KMS-11 (cell line): ENCODE measurements around the gene CPNE5.

ENCODE experiments used
- H2AFZ ChIP-seq: fragments of 200-600 bp; sonication (generic); 2 replicates; pipeline ENCODE4 v1.6.1; 2016; ENCODE audit warnings: antibody characterized with exemption, mixed run types, low read depth
- H3K27ac ChIP-seq: fragments of 200-600 bp; sonication (generic); 2 replicates; pipeline ENCODE4 v1.6.1; 2016; ENCODE audit warnings: mild to moderate bottlenecking, mixed run types
- H3K27me3 ChIP-seq: fragments of 200-600 bp; sonication (generic); 2 replicates; pipeline ENCODE4 v1.6.1; 2017; ENCODE audit warnings: mild to moderate bottlenecking, low read depth, mixed run types, moderate library complexity; ENCODE audit not compliant: insufficient read depth
- H3K36me3 ChIP-seq: fragments of 200-600 bp; sonication (generic); 2 replicates; pipeline ENCODE4 v1.6.1; 2017; ENCODE audit warnings: mild to moderate bottlenecking, mixed run types; ENCODE audit not compliant: insufficient read depth
- H3K4me1 ChIP-seq: fragments of 200-600 bp; sonication (generic); 2 replicates; pipeline ENCODE4 v1.6.1; 2016; ENCODE audit warnings: mild to moderate bottlenecking, low read depth, mixed run types; ENCODE audit not compliant: poor library complexity, severe bottlenecking
- H3K4me2 ChIP-seq: fragments of 200-600 bp; sonication (generic); 2 replicates; pipeline ENCODE4 v1.7.0; 2016; ENCODE audit warnings: mild to moderate bottlenecking, mixed run types
- H3K4me3 ChIP-seq: fragments of 200-600 bp; sonication (generic); IDR thresholded peaks from 2 replicates; pipeline ENCODE4 v1.6.1; 2017; ENCODE audit warnings: low read depth, low read length, mixed read lengths; ENCODE audit not compliant: insufficient read depth
- H3K79me2 ChIP-seq: fragments of 200-600 bp; sonication (generic); 2 replicates; pipeline ENCODE4 v1.6.1; 2016; ENCODE audit warnings: low read depth, mixed run types; ENCODE audit not compliant: insufficient read depth
- H3K9ac ChIP-seq: fragments of 200-600 bp; sonication (generic); 2 replicates; pipeline ENCODE4 v1.6.1; 2016; ENCODE audit warnings: mild to moderate bottlenecking, mixed run types
- H4K20me1 ChIP-seq: fragments of 200-600 bp; sonication (generic); 2 replicates; pipeline ENCODE4 v1.6.1; 2016; ENCODE audit warnings: mild to moderate bottlenecking, mixed run types; ENCODE audit not compliant: insufficient read depth
- TF ChIP-seq, protein P1 (sequence below): fragments of 200-600 bp; sonication (generic); conservative IDR thresholded peaks from 2 replicates; pipeline ENCODE4 v1.6.1; 2017; ENCODE audit warnings: low read depth, mild to moderate bottlenecking, antibody characterized with exemption, low read length, moderate library complexity, mixed read lengths

Gene CPNE5

GRCh38 chr6:36807750-36808149 lies 31.5 kb downstream of the CPNE5 start:
- TF ChIP-seq, protein P1, sequence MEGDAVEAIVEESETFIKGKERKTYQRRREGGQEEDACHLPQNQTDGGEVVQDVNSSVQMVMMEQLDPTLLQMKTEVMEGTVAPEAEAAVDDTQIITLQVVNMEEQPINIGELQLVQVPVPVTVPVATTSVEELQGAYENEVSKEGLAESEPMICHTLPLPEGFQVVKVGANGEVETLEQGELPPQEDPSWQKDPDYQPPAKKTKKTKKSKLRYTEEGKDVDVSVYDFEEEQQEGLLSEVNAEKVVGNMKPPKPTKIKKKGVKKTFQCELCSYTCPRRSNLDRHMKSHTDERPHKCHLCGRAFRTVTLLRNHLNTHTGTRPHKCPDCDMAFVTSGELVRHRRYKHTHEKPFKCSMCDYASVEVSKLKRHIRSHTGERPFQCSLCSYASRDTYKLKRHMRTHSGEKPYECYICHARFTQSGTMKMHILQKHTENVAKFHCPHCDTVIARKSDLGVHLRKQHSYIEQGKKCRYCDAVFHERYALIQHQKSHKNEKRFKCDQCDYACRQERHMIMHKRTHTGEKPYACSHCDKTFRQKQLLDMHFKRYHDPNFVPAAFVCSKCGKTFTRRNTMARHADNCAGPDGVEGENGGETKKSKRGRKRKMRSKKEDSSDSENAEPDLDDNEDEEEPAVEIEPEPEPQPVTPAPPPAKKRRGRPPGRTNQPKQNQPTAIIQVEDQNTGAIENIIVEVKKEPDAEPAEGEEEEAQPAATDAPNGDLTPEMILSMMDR: no peak
- H4K20me1 ChIP-seq: no peaks in the 10 kb centered on the region
- no peak overlapping the region for H3K4me2 ChIP-seq
- no peak overlapping the region for H3K9ac ChIP-seq
- no peaks in the 10 kb centered on the region for H3K4me1 ChIP-seq
- no peaks in the 10 kb centered on the region for H3K79me2 ChIP-seq
- H3K36me3 ChIP-seq: no peaks in the 10 kb centered on the region
- no peak overlapping the region for H3K27ac ChIP-seq
- H3K4me3 ChIP-seq: no peak overlapping the region
- H2AFZ ChIP-seq: no peak overlapping the region
- H3K27me3 ChIP-seq: no peaks in the 10 kb centered on the region

- Histone ChIP-seq H3K4me1 (no peaks in the 10 kb centered on the region), H3K79me2 (no peaks in the 10 kb centered on the region), H3K9ac (no peak overlapping the region), H3K27ac (no peak overlapping the region), H3K4me3 (no peak overlapping the region), H3K4me2 (no peak overlapping the region), H4K20me1 (no peaks in the 10 kb centered on the region), H2AFZ (no peak overlapping the region), H3K27me3 (no peaks in the 10 kb centered on the region), H3K36me3 (no peaks in the 10 kb centered on the region)
- TF ChIP-seq, protein P1: no peak
Observed at GRCh38 chr6:36807143-36807542, 32.1 kb downstream of the CPNE5 start.

DNA sequence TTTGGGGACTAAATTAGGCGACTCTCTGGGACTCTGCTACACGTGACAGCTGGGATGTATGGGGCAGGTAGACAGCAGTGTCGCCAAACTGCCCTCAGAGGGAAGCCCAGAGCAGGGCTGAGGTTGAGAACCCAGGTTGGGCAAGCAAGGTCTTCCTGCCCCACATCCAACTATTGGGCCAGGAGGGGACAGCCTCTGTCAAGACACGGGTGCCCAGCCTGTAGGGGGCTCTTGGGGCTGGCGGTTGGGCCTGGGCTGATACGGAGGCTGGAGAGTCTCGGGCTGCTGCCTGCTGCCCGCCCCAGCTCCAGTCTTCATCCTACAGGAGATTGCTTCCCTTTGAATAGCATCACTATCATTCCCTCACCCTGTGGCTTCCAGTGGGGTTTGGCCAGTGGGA lies 33.3 kb downstream of the CPNE5 start:
- Histone ChIP-seq H3K4me1 (no peaks in the 10 kb centered on the region), H3K4me3 (no peak overlapping the region), H3K79me2 (no peaks in the 10 kb centered on the region), H3K9ac (no peak overlapping the region), H3K27me3 (no peaks in the 10 kb centered on the region), H4K20me1 (no peaks in the 10 kb centered on the region), H3K36me3 (no peaks in the 10 kb centered on the region), H3K27ac (no peak overlapping the region), H3K4me2 (no peak overlapping the region), H2AFZ (no peak overlapping the region)
- TF ChIP-seq, protein P1: no peak

GRCh38 chr6:36805096-36805797 lies 34.0 kb downstream of the CPNE5 start:
- no peak overlapping the region for H3K4me3 ChIP-seq
- no peak overlapping the region for H3K9ac ChIP-seq

More at GRCh38 chr6:36805096-36805797, 34.0 kb downstream of the CPNE5 start:
- Histone ChIP-seq H3K27ac (no peak overlapping the region), H3K79me2 (no peaks in the 10 kb centered on the region), H2AFZ (no peak overlapping the region), H3K27me3 (no peaks in the 10 kb centered on the region), H3K4me1 (no peaks in the 10 kb centered on the region), H3K36me3 (no peaks in the 10 kb centered on the region), H3K4me2 (no peak overlapping the region), H4K20me1 (no peaks in the 10 kb centered on the region)
- TF ChIP-seq, protein P1: no peak
